Kidney glomerular epithelial cell (primary cell): ENCODE data around the gene RNU1-4.
"Not testable (repeated sequence)": the region's sequence is repeated elsewhere in the genome, so short reads cannot be mapped to it uniquely, and the experiment has no call there.

ENCODE experiments used
- DNase-seq: peaks from one replicate; lab custom pipeline; 2025; lab: John Stamatoyannopoulos, UW

RNU1-4 gene

DNA sequence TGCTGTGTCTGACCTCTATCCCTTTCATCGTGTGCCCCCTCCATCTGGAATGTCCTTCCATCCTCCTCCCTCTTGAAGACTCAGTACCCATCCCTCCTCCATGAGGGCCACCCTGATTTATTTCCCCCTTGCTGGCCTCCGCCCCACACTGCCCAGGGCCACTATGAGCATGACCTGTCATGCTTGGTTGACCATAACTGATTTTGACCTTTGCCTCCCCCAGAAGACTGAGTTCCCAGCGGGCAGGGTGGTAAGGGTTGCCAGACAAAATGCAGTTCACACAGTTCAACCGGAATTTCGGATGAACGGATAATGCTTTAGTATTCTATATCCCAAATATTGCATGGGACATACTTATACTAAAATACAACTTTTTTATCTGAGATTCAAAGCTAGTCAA is 31.6 kb upstream of the RNU1-4 start:
- DNase-seq = not testable (repeated sequence)

- DNase-seq = not testable (repeated sequence)
Measured at GRCh38 chr1:16709659-16710087, 30.6 kb upstream of the RNU1-4 start.

DNA sequence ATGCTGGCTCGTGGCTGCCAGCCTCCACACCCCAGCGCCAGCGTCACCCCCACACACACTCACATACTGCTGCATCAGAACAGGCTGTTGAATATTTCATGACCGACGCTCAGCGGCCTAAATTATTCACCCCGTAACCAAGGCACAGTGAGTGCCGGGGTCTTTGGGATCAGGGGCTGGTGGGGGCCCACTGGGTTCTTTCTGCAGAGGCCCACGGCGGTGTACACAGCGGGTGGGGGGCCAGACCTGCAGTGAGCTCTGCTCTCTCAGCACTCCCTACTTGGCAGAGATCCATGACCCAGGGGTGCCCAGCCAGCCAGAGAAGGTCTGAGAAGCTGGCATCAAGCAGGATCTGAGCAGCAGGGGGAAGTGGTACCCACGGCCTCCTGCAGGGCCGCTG is 29.7 kb upstream of the RNU1-4 start:
- DNase-seq = not testable (repeated sequence)

DNA sequence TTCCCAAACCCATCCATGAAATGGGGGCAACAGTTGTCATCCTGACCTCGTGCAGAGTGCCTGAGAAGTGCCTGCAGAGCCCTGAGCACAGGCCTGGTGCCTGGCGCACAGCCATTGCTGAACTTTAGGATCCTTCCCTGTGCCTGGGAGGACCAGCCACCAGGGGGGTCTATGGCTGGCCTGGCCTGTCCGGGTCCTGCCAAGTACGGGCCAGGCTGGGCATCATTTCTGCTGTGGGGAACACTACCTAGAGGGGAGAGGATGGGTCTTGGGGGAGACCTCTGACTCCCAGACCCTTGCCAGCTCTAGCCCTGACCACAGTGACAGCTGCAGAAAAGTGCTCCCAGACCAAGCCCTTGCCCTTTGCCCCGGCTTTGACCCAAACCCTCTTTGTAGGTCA is 28.2 kb upstream of the RNU1-4 start:
- not testable (repeated sequence) for DNase-seq

- not testable (repeated sequence) for DNase-seq
Measured at GRCh38 chr1:16712582-16712981, 27.7 kb upstream of the RNU1-4 start.

GRCh38 chr1:16712984-16713383 is 27.3 kb upstream of the RNU1-4 start:
- not testable (repeated sequence) for DNase-seq

- DNase-seq = not testable (repeated sequence)
Measured at GRCh38 chr1:16713480-16713879, 26.8 kb upstream of the RNU1-4 start.

- DNase-seq = no peak
Measured at GRCh38 chr1:16716691-16717335, 23.5 kb upstream of the RNU1-4 start.

- DNase-seq = peak; percentile 13
Measured at GRCh38 chr1:16717336-16718098, 22.8 kb upstream of the RNU1-4 start.

- not testable (repeated sequence) for DNase-seq
Measured at GRCh38 chr1:16718099-16718907, 22.0 kb upstream of the RNU1-4 start.

DNA sequence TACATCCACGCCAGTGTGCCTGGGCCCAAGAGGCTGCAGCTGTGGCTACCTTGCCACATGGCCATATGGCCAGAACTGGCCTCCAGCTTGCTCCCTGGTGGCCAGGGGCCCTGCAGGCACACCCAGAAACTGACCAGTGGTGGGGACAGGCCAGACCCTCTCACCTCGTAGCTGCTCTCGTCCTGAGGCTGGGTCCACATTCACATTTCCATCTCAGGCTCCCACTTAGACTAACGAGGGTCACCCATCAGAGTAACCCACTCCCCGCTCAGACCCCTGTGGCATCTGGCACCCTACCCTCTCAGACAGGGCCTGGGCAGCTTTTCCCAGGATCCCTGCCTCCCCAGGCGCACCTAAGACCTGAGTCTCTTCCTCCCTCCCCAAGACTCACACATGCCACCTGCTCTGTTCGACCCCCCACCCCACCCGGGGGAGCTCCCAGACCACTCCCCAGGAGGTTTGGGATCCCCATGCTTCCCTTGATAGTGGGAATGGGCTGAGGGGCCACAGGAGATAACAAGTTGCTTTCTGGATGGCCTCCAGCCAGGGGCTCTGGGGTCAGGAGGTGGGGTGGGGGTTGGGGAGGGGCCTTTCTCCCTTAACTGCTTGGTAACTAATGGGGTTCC is 21.3 kb upstream of the RNU1-4 start:
- no peak for DNase-seq

DNA sequence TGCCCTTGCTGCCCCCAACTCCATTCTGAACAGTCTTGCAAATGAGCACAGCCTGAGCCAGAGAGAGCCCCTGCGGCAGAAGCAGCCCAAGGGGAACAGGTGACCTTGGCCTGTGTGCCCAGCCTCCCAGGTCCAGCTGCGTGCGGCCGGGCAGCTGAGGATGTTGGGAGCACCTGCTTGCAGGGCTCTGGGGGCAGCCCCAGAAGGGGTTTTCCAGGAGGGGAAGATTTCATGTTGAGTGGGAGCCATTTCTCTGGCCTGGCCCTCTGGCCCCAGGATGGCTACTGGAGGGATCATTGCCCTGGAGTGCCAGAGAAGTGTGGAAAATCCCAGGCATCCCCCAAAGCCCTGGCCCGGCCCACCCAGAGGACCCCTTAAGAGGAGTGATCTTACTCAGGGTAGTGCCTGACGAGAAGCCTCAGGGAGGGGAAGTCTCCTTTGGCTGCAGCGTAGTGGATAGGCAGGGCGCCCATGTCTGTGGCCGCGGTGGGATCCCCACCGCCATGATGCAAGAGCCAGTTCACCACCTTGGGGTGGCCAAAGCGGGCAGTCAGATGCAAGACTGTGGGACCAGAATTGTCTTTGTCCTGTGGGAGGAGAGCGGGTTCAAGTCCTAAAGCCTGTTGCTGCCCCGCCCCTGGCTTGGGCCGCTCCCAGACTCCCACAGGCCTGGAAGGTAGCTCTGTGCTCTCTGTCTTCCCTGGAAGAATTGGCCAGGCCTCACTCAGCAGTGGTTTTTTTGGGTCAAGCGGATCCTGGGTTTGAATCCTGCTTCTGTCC is 20.6 kb upstream of the RNU1-4 start:
- DNase-seq = no peak

- DNase-seq = no peak
Measured at GRCh38 chr1:16720351-16721223, 19.7 kb upstream of the RNU1-4 start.

GRCh38 chr1:16721871-16722641 is 18.3 kb upstream of the RNU1-4 start:
- DNase-seq = no peak

DNA sequence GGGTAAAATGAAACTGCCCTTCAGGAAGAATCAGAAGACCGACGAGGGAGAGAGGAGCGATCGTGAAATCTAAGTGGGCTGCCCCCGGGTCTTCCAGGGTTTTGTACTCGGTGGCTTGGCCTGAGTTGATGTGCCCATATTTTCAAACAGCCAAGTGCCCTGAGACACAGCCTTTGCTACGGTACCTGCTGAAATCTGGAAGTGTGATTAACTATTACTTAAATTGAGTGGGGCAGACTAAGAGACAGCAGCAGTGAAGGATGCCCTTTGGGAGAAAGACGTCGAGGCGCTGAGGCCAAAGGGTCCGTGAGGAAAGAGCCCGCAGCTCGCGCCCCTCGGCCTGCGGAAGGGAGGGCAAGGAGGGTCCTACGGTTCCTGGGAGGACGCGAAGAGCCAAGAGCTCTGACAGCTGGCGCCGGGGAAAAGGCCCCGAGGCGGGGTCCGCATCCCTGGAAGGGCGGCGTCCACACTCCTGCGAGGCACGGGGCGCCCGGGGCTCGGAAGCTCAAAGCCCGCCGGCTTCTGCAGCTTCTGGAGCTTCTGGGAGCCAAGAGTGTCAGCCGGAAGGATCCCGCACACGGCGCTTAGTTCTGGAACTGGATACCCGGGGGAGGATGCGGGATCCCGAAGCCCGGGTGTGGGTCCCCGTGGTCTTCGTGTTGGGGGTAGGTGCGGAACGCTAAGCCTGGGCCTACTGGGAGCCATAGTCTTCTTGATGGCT is 15.4 kb upstream of the RNU1-4 start:
- DNase-seq = no peak

DNA sequence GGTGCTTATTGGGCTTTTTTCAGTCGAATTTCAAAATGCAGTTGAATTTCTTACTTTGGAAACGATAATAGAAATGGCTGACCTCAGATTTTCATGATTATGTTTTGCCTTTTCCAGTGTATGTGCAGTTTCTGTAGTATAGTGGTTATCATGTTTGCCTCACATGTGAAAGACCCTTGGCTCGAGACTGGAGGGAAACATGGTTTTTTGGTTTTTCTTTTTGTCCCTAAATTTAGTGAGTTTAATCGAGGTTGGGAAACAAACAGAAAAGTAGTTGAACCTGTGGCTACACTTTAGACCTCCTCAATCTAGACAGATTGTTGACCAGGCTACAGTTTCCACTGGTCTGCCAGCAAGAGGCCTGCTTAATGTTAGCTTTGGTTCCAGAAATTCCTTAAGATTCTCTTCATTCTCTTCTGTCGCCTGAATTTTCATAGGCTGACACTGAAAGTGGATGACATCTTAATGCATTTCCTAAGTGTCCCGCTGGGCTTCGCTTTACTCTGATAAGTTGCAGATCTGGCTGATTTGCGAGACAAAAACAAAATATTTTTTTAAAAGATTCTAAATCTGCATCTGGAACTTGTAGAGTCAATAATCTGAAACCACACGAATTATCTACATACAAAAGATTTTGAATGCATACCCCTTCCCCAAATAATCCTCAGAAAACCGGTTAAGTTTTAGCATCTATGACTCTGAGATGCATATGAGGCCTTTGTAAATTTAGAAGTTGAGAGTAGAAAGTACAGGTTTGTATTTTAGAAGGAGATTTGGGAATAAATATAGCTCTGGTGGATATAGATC is 14.7 kb upstream of the RNU1-4 start:
- not testable (repeated sequence) for DNase-seq

DNA sequence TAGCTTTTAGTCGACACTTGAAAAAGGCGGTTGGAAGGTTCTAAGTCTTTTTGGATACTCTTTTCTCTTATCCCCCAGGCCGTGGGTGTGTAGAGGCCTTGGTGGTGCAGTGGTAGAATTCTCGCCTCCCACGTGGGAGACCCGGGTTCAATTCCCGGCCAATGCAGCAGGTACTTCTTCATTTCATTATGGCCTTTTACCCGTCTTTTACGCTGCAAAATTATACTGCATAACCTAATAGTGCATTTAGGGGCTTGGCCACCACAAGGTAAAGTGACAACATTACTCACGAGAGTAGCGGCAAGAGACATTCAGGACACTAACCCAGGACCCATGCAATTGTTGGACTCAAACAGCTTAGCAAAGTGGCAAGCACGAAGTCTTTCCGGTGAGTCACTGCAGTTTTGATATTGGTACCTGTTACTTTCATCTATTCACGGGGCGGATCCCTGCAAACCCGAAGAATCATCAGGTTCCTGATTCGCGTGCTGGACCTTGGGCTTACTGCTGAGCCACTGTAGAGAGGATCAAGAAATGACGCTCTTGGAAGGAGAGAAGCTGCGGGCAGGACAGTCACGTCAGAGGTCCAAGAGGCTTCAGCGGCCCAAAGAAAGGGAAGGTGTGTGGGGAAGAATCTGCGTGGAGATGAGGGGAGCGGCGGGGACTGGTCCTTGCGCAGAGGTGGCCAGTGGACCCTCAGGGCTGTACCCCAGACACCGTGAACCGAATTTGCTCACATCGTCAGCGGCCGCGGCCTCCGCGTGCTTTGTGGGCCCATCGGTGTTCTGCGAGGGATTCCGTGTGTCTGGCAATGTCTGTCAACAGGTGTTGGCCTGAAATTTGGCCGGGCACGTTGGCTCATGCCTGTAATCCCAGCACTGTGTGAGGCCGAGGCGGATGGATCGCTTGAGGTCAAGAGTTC is 12.9 kb upstream of the RNU1-4 start:
- peak; percentile 17 for DNase-seq
